Measurements from ENCODE around the gene RAB1B.
"Not testable (repeated sequence)": the region's sequence is repeated elsewhere in the genome, so short reads cannot be mapped to it uniquely, and the experiment has no call there.

The RAB1B gene

DNA sequence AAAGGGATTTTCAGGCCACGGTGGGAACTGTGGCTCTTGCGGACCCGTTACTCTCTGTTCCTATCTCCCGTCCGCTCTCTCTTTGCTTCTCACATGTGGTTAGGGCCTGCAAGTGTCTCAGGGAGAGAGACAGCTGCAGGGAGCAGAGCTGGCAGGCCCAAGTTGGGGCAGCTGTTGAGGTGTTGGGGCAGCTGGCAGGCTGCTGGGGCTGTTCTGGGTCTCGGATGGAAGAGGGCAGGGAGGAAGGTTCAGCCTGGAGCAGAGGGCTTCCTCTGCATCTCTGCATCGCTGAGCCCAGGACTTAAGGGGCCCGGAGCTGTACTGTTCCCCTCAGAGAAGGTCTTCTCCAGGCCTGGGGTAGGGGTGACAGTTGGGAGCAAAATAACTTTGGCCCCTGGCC is 7.0 kb downstream of the RAB1B start:
- no peak overlapping the region for H3K4me2 ChIP-seq (ENCODE audit: low read length)
- no peak overlapping the region for H2AFZ ChIP-seq (ENCODE audit: low read depth, low read length)
- no peak overlapping the region for H3K27ac ChIP-seq (ENCODE audit: low read length)
- H3K27me3 ChIP-seq (ENCODE audit: low read depth, low read length): no peaks in the 10 kb centered on the region
- H3K36me3 ChIP-seq (replicated peaks; ENCODE audit: low read depth, low read length): peaks cover 39% of the 10 kb centered on the region
- TF ChIP-seq EZH2phosphoT487 (IDR thresholded peaks at IDR 0.05; ENCODE audit: low read depth): no peak
- TF ChIP-seq, protein P1, sequence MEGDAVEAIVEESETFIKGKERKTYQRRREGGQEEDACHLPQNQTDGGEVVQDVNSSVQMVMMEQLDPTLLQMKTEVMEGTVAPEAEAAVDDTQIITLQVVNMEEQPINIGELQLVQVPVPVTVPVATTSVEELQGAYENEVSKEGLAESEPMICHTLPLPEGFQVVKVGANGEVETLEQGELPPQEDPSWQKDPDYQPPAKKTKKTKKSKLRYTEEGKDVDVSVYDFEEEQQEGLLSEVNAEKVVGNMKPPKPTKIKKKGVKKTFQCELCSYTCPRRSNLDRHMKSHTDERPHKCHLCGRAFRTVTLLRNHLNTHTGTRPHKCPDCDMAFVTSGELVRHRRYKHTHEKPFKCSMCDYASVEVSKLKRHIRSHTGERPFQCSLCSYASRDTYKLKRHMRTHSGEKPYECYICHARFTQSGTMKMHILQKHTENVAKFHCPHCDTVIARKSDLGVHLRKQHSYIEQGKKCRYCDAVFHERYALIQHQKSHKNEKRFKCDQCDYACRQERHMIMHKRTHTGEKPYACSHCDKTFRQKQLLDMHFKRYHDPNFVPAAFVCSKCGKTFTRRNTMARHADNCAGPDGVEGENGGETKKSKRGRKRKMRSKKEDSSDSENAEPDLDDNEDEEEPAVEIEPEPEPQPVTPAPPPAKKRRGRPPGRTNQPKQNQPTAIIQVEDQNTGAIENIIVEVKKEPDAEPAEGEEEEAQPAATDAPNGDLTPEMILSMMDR (IDR thresholded peaks at IDR 0.05; ENCODE audit: low read depth, low read length): no peak
- H3K9me3 ChIP-seq (ENCODE audit: insufficient read depth, low read length): no peaks in the 10 kb centered on the region
- H3K4me3 ChIP-seq (ENCODE audit: low read length): no peak overlapping the region
- H3K79me2 ChIP-seq (ENCODE audit: low read length): peaks cover 13% of the 10 kb centered on the region
- peaks cover 15% of the 10 kb centered on the region for H4K20me1 ChIP-seq (ENCODE audit: insufficient read depth, low read length)
- no peak overlapping the region for H3K9ac ChIP-seq (ENCODE audit: low read length)
- H3K4me1 ChIP-seq (ENCODE audit: low read length): peaks cover 7% of the 10 kb centered on the region

DNA sequence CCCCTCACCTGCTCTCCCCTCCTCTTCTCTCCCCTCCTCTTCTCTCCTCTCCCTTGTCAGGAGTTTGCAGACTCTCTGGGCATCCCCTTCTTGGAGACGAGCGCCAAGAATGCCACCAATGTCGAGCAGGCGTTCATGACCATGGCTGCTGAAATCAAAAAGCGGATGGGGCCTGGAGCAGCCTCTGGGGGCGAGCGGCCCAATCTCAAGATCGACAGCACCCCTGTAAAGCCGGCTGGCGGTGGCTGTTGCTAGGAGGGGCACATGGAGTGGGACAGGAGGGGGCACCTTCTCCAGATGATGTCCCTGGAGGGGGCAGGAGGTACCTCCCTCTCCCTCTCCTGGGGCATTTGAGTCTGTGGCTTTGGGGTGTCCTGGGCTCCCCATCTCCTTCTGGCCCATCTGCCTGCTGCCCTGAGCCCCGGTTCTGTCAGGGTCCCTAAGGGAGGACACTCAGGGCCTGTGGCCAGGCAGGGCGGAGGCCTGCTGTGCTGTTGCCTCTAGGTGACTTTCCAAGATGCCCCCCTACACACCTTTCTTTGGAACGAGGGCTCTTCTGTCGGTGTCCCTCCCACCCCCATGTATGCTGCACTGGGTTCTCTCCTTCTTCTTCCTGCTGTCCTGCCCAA is 7.7 kb downstream of the RAB1B start:
- TF ChIP-seq EZH2phosphoT487 (IDR thresholded peaks at IDR 0.05; ENCODE audit: low read depth): no peak
- TF ChIP-seq, protein P1 (IDR thresholded peaks at IDR 0.05; ENCODE audit: low read depth, low read length): no peak
- Histone ChIP-seq H3K79me2 (ENCODE audit: low read length) (0 out of 2 replicates have a peak, but pooled peaks cover 7% of the 10 kb centered on the region), H3K9ac (ENCODE audit: low read length) (no peak overlapping the region), H3K4me2 (ENCODE audit: low read length) (no peak overlapping the region), H3K27ac (ENCODE audit: low read length) (no peak overlapping the region), H3K27me3 (ENCODE audit: low read depth, low read length) (no peaks in the 10 kb centered on the region), H3K4me3 (ENCODE audit: low read length) (no peak overlapping the region), H3K4me1 (ENCODE audit: low read length) (peaks cover 7% of the 10 kb centered on the region), H2AFZ (ENCODE audit: low read depth, low read length) (no peak overlapping the region), H3K36me3 (replicated peaks; ENCODE audit: low read depth, low read length) (peaks cover 34% of the 10 kb centered on the region), H4K20me1 (ENCODE audit: insufficient read depth, low read length) (peaks cover 10% of the 10 kb centered on the region; the same call in 1 of the 2 replicates), H3K9me3 (ENCODE audit: insufficient read depth, low read length) (no peaks in the 10 kb centered on the region)

DNA sequence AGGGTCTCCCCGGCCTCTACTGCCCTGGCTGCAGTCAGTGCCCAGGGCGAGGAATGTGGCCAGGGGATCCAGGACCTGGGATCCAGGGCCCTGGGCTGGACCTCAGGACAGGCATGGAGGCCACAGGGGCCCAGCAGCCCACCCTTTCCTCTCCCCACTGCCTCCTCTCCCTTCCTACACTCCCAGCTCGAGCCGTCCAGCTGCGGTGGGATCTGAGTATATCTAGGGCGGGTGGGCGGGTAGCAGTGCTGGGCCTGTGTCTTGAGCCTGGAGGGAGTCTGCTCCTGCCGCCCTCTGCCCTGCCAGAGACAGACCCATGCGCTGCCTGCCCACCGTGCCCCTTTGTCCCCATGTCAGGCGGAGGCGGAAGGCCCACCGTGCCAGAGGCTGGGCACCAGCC is 8.2 kb downstream of the RAB1B start:
- not testable (repeated sequence) for H3K4me2 ChIP-seq (ENCODE audit: low read length); H3K79me2 ChIP-seq (ENCODE audit: low read length); H2AFZ ChIP-seq (ENCODE audit: low read depth, low read length); H3K9ac ChIP-seq (ENCODE audit: low read length); H3K27me3 ChIP-seq (ENCODE audit: low read depth, low read length); H3K27ac ChIP-seq (ENCODE audit: low read length); H3K4me3 ChIP-seq (ENCODE audit: low read length); H3K9me3 ChIP-seq (ENCODE audit: insufficient read depth, low read length); H3K4me1 ChIP-seq (ENCODE audit: low read length)
- H4K20me1 ChIP-seq (ENCODE audit: insufficient read depth, low read length): peaks cover 10% of the 10 kb centered on the region; the same call in 1 of the 2 replicates
- peaks cover 33% of the 10 kb centered on the region for H3K36me3 ChIP-seq (replicated peaks; ENCODE audit: low read depth, low read length)

DNA sequence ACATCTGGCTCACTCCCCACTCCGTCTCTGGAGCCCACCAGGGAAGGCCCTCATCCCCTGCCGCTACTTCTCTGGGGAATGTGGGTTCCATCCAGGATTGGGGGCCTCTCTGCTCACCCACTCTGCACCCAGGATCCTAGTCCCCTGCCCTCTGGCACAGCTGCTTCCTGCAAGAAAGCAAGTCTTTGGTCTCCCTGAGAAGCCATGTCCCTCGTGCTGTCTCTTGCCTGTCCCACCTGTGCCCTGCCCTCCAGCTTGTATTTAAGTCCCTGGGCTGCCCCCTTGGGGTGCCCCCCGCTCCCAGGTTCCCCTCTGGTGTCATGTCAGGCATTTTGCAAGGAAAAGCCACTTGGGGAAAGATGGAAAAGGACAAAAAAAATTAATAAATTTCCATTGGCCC is 8.6 kb downstream of the RAB1B start:
- H3K4me2 ChIP-seq (ENCODE audit: low read length); H3K4me3 ChIP-seq (ENCODE audit: low read length); H3K79me2 ChIP-seq (ENCODE audit: low read length); H3K27me3 ChIP-seq (ENCODE audit: low read depth, low read length); H2AFZ ChIP-seq (ENCODE audit: low read depth, low read length); H3K9me3 ChIP-seq (ENCODE audit: insufficient read depth, low read length); H3K27ac ChIP-seq (ENCODE audit: low read length); H3K4me1 ChIP-seq (ENCODE audit: low read length); H3K9ac ChIP-seq (ENCODE audit: low read length): not testable (repeated sequence)
- peaks cover 30% of the 10 kb centered on the region for H3K36me3 ChIP-seq (replicated peaks; ENCODE audit: low read depth, low read length)
- H4K20me1 ChIP-seq (ENCODE audit: insufficient read depth, low read length): peaks cover 12% of the 10 kb centered on the region

DNA sequence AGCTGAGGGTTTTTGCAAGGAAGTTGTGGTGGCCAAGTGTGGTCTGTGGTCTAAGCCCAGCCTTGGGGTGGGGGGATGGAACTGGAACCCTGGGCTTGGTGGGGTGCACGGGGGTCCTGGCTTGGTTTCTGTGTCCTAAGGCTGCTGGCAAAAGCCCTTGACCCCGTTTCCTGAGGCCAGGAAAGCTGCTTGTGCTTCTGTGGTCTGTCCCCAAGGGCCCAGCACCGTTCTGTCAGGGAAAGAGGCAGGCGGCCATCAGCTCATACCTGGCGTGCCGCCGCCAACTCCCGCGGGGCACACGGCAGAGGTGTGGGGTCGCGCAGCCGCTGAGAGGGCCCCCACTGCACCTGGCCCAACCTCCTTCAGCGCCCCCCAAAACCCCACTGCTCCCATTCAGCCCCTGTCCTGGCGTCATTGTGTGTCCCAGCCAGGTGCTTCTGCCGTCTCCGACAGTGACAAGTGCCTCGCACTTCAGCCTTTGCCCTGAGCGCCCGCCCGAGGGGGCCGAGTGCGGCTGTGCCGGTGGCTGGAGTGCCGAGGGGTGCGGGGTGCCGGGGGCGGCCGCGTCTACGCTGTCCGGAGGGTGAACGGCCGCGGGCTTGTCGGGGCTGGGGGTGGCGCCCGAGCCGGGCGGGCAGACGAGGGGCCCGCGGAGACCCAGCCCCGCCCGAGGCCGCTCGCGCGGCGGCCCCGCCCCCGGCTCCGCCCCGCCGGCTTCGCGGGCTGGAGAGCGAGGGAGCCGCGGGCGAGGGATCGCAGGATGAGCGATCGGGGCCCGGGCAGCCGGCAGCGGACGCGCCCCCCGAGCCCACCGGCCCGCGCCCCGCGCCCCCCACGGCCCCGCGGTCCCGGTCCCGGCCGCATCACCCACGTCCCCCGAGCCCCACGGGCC is 9.3 kb downstream of the RAB1B start, which contains the start of gene CNIH2:
CNIH2 (plus strand) TSS at position 705 of the 892 bp plus-strand sequence. CDS start 282 bp downstream, outside the sequence.
- H3K4me1 ChIP-seq (ENCODE audit: low read length): peaks cover 13% of the 10 kb centered on the region
- peaks cover 10% of the 10 kb centered on the region for H4K20me1 ChIP-seq (ENCODE audit: insufficient read depth, low read length)
- H2AFZ ChIP-seq (ENCODE audit: low read depth, low read length): no peak within 1 kb of the TSS
- H3K27me3 ChIP-seq (ENCODE audit: low read depth, low read length): no peaks in the 10 kb centered on the region
- no peaks in the 10 kb centered on the region for H3K9me3 ChIP-seq (ENCODE audit: insufficient read depth, low read length)
- H3K4me3 ChIP-seq (ENCODE audit: low read length): peak within 1 kb of the TSS; percentile 72
- TF ChIP-seq EZH2phosphoT487 (IDR thresholded peaks at IDR 0.05; ENCODE audit: low read depth): no peak
- TF ChIP-seq, protein P1 (IDR thresholded peaks at IDR 0.05; ENCODE audit: low read depth, low read length): no peak
- H3K27ac ChIP-seq (ENCODE audit: low read length): no peak within 1 kb of the TSS
- peaks cover 23% of the 10 kb centered on the region for H3K36me3 ChIP-seq (replicated peaks; ENCODE audit: low read depth, low read length)
- H3K4me2 ChIP-seq (ENCODE audit: low read length): peak within 1 kb of the TSS; percentile 69
- H3K9ac ChIP-seq (ENCODE audit: low read length): peak within 1 kb of the TSS; percentile 21; the same call in 1 of the 2 replicates
- H3K79me2 ChIP-seq (ENCODE audit: low read length): no peaks in the 10 kb centered on the region
